T-cell (primary cell): ENCODE results near the gene MARCHF6. TPM values are rescaled to one million over a fixed set of nuclear protein-coding genes. Genes with fewer than 3 reads are reported as not detected.

Experiments used
- ATAC-seq, 4 experiments: fragments of 200-7000 bp in 3 of 4; fragments of 150-1000 bp in 1 of 4; cut with Tn5 transposase; replicated peaks in 1 of 4; 1 replicate in 3 of 4; 2 replicates in 1 of 4; pipeline ENCODE4 v1.10.0; 2021; ENCODE audit warnings: moderate library complexity in 3 of 4, mild to moderate bottlenecking in 2 of 4, moderate number of reproducible peaks in 1 of 4
- CTCF ChIA-PET, 2 donors: fragments of 300-600 bp; sonication (Branson Sonifier 250); formaldehyde crosslinking; loops; one replicate each; lab custom pipeline; 2022; ENCODE audit warnings: antibody characterized with exemption in 2 of 2; lab: Charles Lee
- POLR2A ChIA-PET, 2 donors: fragments of 300-600 bp; sonication (Branson Sonifier 250); formaldehyde crosslinking; loops; one replicate each; lab custom pipeline; 2022; ENCODE audit warnings: antibody characterized with exemption in 2 of 2; lab: Charles Lee
- DNase-seq, 35 experiments: peaks; one replicate each; pipeline versions ENCODE4 v3.0.0 to v3.0.0-alpha.2; 2013 to 2023
- H3K27ac ChIP-seq: one replicate; pipeline ENCODE4 v1.5.1; 2013; ENCODE audit warnings: low read length
- H3K27me3 ChIP-seq, 2 experiments: replicated peaks in 1 of 2; 1 replicate in 1 of 2; 2 replicates in 1 of 2; pipeline versions ENCODE4 v1.6.1 to v1.7.0; 2013; ENCODE audit warnings: low read length in 1 of 2, mixed read lengths in 1 of 2; ENCODE audit not compliant: control insufficient read depth in 2 of 2, insufficient read depth in 2 of 2; ENCODE audit errors: extremely low read depth in 1 of 2
- H3K36me3 ChIP-seq, 2 donors: 1 replicate in 1 of 2; 2 replicates in 1 of 2; pipeline versions ENCODE4 v1.6.1 to v1.7.0; 2013; ENCODE audit warnings: low read length in 1 of 2; ENCODE audit not compliant: control insufficient read depth in 2 of 2, insufficient read depth in 1 of 2; ENCODE audit errors: extremely low read depth in 1 of 2
- H3K4me1 ChIP-seq, 2 experiments: 1 replicate in 1 of 2; 2 replicates in 1 of 2; pipeline versions ENCODE4 v1.6.1 to v1.7.0; 2013; ENCODE audit warnings: low read length in 2 of 2, mixed read lengths in 1 of 2; ENCODE audit not compliant: insufficient read depth in 2 of 2, control insufficient read depth in 1 of 2; ENCODE audit errors: extremely low read depth in 1 of 2
- H3K4me3 ChIP-seq, 2 donors: 1 replicate in 1 of 2; 2 replicates in 1 of 2; pipeline versions ENCODE4 v1.5.1 to v1.7.0; 2013; ENCODE audit warnings: mild to moderate bottlenecking in 2 of 2, low read length in 1 of 2, moderate library complexity in 1 of 2; ENCODE audit not compliant: control insufficient read depth in 1 of 2; ENCODE audit errors: extremely low read depth in 1 of 2
- H3K9me3 ChIP-seq: 2 replicates; pipeline ENCODE4 v1.7.0; 2013
- H3K27ac Mint-ChIP-seq, 2 donors: one replicate each; pipeline ENCODE4 v1.8.0; 2020 to 2021; ENCODE audit warnings: mild to moderate bottlenecking in 2 of 2, mixed read lengths in 2 of 2
- H3K27me3 Mint-ChIP-seq, 2 donors: one replicate each; pipeline ENCODE4 v1.8.0; 2021 to 2022; ENCODE audit warnings: mixed read lengths in 2 of 2
- H3K36me3 Mint-ChIP-seq: one replicate; pipeline ENCODE4 v1.8.0; 2021; ENCODE audit warnings: mixed read lengths
- H3K4me1 Mint-ChIP-seq, 3 donors: one replicate each; pipeline ENCODE4 v1.8.0; 2020 to 2022; ENCODE audit warnings: mixed read lengths in 3 of 3, mild to moderate bottlenecking in 1 of 3
- H3K4me3 Mint-ChIP-seq, 3 donors: one replicate each; pipeline ENCODE4 v1.8.0; 2020 to 2022; ENCODE audit warnings: mild to moderate bottlenecking in 3 of 3, mixed read lengths in 3 of 3, moderate library complexity in 3 of 3
- H3K9me3 Mint-ChIP-seq, 3 donors: one replicate each; pipeline ENCODE4 v1.8.0; 2020 to 2022; ENCODE audit warnings: mixed read lengths in 3 of 3
- WGBS: methylation state at CpG from one replicate; pipeline ENCODE4 v1.1.5; 2013; ENCODE audit warnings: missing lambda C conversion rate; ENCODE audit not compliant: insufficient coverage; 5-methylcytosine and 5-hydroxymethylcytosine counted together
- total RNA-seq, 35 experiments: library from RNA in 6 of 35; stranded (reverse) in 6 of 35; fragments of 120-200 nt in 1 of 35; gene quantifications; one replicate each; pipeline versions ENCODE4 v1.2.1 to v1.2.4 and lab custom pipeline; 2013 to 2026

MARCHF6 gene
- total RNA-seq, 5 donors from 2014 or later (not counting 1 experiment from before 2014, with no cell fraction given), result 146 to 185 (median 167) TPM

DNA sequence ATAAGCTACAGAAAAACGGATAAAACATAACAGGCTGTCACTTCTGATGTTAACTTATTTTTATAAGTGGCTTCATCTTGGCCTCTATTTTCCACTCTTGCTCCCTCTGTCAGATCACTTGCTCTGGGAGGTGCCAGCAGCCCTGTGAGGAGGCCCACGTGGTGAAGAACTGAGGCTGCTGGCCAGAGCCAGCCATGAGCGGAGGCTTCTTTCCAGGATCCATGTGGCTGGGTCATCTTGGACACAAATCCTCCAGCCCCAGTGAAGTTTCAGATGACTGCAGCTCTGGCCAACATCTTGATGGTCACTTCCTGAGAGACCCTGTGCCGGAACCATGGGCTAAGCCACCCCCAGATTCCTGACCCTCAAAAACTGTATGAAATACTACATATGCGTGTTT, 38.3 kb upstream of the MARCHF6 start:
- H3K9me3 ChIP-seq, result no peaks in the 10 kb centered on the region
- DNase-seq (no peak), ATAC-seq (no peak)
- Mint-ChIP-seq H3K9me3 (no peaks in the 10 kb centered on the region), H3K27ac (no peak overlapping the region), H3K36me3 (peaks cover 3% of the 10 kb centered on the region), H3K27me3 (peaks cover 5 to 8% of the 10 kb centered on the region in 2 donors), H3K4me3 (no peak overlapping the region), H3K4me1 (no peaks in the 10 kb centered on the region)
- peaks cover 0 to 15% of the 10 kb centered on the region in 2 experiments for H3K27me3 ChIP-seq
- WGBS, result 83% methylated on average over 2 of the region's 5 CpGs
- no peaks in the 10 kb centered on the region for H3K4me1 ChIP-seq
- POLR2A ChIA-PET, result no interaction called here
- H3K27ac ChIP-seq, result no peak overlapping the region
- CTCF ChIA-PET, result interaction anchor here in 1 of 2 donors (0.7 kb wide), 1 partner anchor 16 kb away, joined by 8 read pairs; no protein-coding TSS in a partner anchor
- H3K4me3 ChIP-seq, result no peak overlapping the region
- H3K36me3 ChIP-seq, result no peaks in the 10 kb centered on the region

DNA sequence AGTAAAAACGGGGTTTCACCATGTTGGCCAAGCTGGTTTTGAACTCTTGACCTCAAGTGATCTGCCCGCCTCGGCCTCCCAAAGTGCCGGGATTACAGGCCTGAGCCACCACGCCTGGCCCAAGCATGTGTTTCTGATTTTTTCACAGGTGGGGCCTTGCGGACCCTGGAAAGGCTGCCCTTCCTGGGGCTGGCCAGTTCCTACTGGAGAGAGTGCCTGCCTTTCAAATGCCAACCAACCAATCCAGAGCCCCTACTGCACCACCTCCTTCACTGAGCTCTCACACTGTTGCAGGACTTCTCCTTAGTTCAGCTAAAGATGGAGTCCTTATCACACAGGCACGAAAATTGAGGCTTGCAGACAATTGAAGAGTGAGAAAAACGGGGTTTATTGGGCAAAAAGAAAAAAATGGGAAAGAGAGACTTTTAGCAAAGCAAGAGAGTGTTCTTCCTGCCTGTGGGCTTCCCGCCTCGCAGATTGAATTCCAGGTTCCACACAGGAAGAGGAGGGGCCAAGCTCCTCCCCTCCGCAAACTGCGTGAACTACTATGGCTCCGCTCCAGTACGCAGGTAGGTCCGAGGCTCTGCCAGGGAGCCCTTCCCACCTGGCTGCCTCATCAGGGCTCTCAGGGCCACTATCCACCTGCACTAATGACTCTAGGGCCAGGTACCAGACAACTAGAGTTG, 37.5 kb upstream of the MARCHF6 start:
- no peak overlapping the region for H3K4me3 Mint-ChIP-seq
- ChIA-PET POLR2A (interaction anchor here in 1 of 2 donors (0.7 kb wide), 1 partner anchor 38 kb away, joined by 3 read pairs; no protein-coding TSS in a partner anchor), CTCF (interaction anchor here in 1 of 2 donors (0.7 kb wide), 1 partner anchor 17 kb away, joined by 8 read pairs; no protein-coding TSS in a partner anchor)
- H3K27ac Mint-ChIP-seq, result no peak overlapping the region
- Histone ChIP-seq H3K27ac (no peak overlapping the region), H3K36me3 (no peaks in the 10 kb centered on the region), H3K9me3 (no peaks in the 10 kb centered on the region), H3K4me1 (no peaks in the 10 kb centered on the region), H3K27me3 (peaks cover 0 to 12% of the 10 kb centered on the region in 2 experiments), H3K4me3 (no peak overlapping the region)
- ATAC-seq (no peak), DNase-seq (no peak)
- H3K4me1 Mint-ChIP-seq, result no peaks in the 10 kb centered on the region
- WGBS, result 94% methylated on average over 14 of the region's 15 CpGs
- peaks cover under 1% of the 10 kb centered on the region for H3K36me3 Mint-ChIP-seq
- H3K27me3 Mint-ChIP-seq, result peaks cover 5% of the 10 kb centered on the region in 2 donors
- H3K9me3 Mint-ChIP-seq, result no peaks in the 10 kb centered on the region

DNA sequence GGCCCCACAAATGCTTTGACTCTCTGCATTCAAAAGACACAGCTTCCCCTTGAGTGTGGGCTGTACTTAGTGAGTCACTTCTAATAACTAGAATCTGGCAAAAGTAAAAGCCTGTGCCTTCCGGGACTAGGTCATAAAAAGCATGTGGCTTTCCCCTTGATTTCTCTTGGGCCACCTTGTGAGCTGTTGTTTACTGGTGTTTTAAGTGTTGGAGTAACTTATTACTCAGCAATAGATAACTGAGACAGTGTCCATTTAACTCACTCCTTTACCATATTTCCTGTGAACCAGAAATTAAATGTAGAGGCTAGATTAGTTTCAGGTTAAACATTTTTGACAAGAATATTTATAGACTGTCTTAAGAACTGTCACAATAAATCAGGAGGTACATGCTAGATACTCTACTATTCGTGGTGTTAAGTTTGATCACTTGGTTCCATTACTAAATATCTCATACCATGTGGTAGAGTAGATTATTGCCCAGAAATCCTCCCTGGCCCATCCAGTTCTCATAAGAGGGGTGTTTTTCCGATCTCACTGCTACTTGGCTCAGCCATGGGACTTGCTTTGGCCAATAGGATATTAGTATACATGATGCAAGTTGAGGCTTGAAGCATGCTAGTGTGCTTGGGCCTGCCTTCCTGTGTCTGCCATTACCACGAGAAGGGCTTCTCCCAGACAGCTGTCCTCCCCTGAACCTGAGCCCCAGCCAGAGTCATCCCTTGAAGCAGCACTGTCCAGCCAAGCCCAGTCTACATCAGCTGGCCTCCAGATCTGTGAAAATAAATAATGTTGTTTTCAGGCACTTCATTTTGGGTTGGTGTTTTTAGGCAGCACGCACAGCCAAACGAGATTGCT, 35.4 kb upstream of the MARCHF6 start:
- Mint-ChIP-seq H3K27ac (no peak overlapping the region), H3K4me1 (no peaks in the 10 kb centered on the region), H3K9me3 (no peaks in the 10 kb centered on the region), H3K4me3 (no peak overlapping the region), H3K27me3 (peaks cover 0 to 2% of the 10 kb centered on the region in 2 donors), H3K36me3 (no peaks in the 10 kb centered on the region)
- CTCF ChIA-PET, result no interaction called here
- ATAC-seq, result no peak
- POLR2A ChIA-PET, result no interaction called here
- H3K4me1 ChIP-seq, result no peaks in the 10 kb centered on the region
- H3K4me3 ChIP-seq, result no peak overlapping the region
- no peak overlapping the region for H3K27ac ChIP-seq
- no peak for DNase-seq
- no peaks in the 10 kb centered on the region for H3K36me3 ChIP-seq
- peaks cover 0 to 12% of the 10 kb centered on the region in 2 experiments for H3K27me3 ChIP-seq
- H3K9me3 ChIP-seq, result no peaks in the 10 kb centered on the region
- 83% methylated on average over 1 of the region's 6 CpGs for WGBS

GRCh38 chr5:10319202-10319851, 34.2 kb upstream of the MARCHF6 start:
- Histone ChIP-seq H3K27ac (no peak overlapping the region), H3K27me3 (peaks cover 0 to 12% of the 10 kb centered on the region in 2 experiments), H3K9me3 (no peaks in the 10 kb centered on the region), H3K4me1 (no peaks in the 10 kb centered on the region), H3K4me3 (no peak overlapping the region), H3K36me3 (no peaks in the 10 kb centered on the region)
- POLR2A ChIA-PET, result no interaction called here
- DNase-seq (no peak), ATAC-seq (no peak)
- no peaks in the 10 kb centered on the region for H3K4me1 Mint-ChIP-seq
- no peaks in the 10 kb centered on the region for H3K9me3 Mint-ChIP-seq
- 81% methylated on average over 6 of the region's 11 CpGs for WGBS
- CTCF ChIA-PET, result no interaction called here
- H3K27me3 Mint-ChIP-seq, result peaks cover 0 to 2% of the 10 kb centered on the region in 2 donors
- no peak overlapping the region for H3K27ac Mint-ChIP-seq
- no peak overlapping the region for H3K4me3 Mint-ChIP-seq
- H3K36me3 Mint-ChIP-seq, result no peaks in the 10 kb centered on the region

DNA sequence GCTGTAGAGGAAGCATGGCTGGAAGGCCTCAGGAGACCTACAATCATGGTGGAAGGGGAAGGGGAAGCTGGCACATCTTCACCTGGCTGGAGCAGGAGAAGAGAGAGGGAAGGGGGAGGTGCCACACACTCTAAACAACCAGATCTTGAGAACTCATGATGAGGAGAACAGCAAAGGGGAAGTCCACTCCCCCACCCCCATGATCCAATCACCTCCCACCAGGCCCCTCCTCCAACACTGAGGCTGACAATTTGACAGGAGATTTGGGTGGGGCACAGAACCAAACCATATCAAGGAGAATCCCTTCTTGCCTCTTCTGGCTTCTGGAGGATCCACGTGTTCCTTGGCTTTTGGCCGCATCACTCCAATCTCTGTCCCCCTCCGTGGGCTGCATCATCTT, 32.7 kb upstream of the MARCHF6 start:
- 86% methylated on average over 3 of the region's 3 CpGs for WGBS
- Histone ChIP-seq H3K9me3 (no peaks in the 10 kb centered on the region), H3K27ac (no peak overlapping the region), H3K4me3 (no peak overlapping the region), H3K36me3 (no peaks in the 10 kb centered on the region), H3K27me3 (peaks cover 0 to 12% of the 10 kb centered on the region in 2 experiments), H3K4me1 (no peaks in the 10 kb centered on the region)
- CTCF ChIA-PET, result no interaction called here
- Mint-ChIP-seq H3K4me3 (no peak overlapping the region), H3K27me3 (peaks cover 0 to 2% of the 10 kb centered on the region in 2 donors), H3K9me3 (no peaks in the 10 kb centered on the region), H3K36me3 (no peaks in the 10 kb centered on the region), H3K27ac (no peak overlapping the region), H3K4me1 (no peaks in the 10 kb centered on the region)
- DNase-seq (no peak), ATAC-seq (no peak)
- POLR2A ChIA-PET, result no interaction called here

DNA sequence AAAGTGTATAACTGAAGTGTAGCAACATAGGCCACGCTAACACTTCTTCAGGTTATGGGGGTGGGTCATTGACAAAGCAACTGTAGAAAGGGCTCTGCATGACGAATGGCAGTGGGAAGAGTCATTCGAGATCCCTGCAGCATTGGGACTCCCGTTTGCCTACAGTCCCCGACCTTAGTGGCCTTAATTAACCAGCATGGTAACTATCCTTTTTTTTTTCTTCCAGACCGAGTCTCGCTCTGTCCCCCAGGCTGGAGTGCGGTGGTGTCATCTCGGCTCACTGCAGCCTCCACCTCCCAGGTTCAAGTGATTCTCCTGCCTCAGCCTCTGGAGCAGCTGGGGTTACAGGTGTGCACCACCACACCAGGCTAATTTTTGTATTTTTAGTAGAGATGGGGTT, 31.6 kb upstream of the MARCHF6 start:
- no peak for ATAC-seq
- Histone ChIP-seq H3K27ac (no peak overlapping the region), H3K4me1 (no peaks in the 10 kb centered on the region), H3K9me3 (no peaks in the 10 kb centered on the region), H3K4me3 (no peak overlapping the region), H3K36me3 (no peaks in the 10 kb centered on the region), H3K27me3 (peaks cover 0 to 12% of the 10 kb centered on the region in 2 experiments)
- no peaks in the 10 kb centered on the region for H3K36me3 Mint-ChIP-seq
- CTCF ChIA-PET, result no interaction called here
- DNase-seq, result no peak
- H3K27me3 Mint-ChIP-seq, result peaks cover 0 to 2% of the 10 kb centered on the region in 2 donors
- no peaks in the 10 kb centered on the region for H3K9me3 Mint-ChIP-seq
- H3K27ac Mint-ChIP-seq, result no peak overlapping the region
- no peaks in the 10 kb centered on the region for H3K4me1 Mint-ChIP-seq
- no peak overlapping the region for H3K4me3 Mint-ChIP-seq
- POLR2A ChIA-PET, result no interaction called here
- WGBS, result 95% methylated on average over 6 of the region's 9 CpGs
